Bronchial epithelial cell (primary cell): ENCODE results near the gene GLG1. TPM values are rescaled to one million over a fixed set of nuclear protein-coding genes. Genes with fewer than 3 reads are reported as not detected.
"Not testable (repeated sequence)": the region's sequence is repeated elsewhere in the genome, so short reads cannot be mapped to it uniquely, and the experiment has no call there.

Experiments used
- DNase-seq: peaks from one replicate; pipeline ENCODE4 v3.0.0-alpha.2; 2010; ENCODE audit warnings: low read depth
- FAIRE-seq: peaks from 2 replicates; lab custom pipeline; 2011; peaks lifted over from hg19 to GRCh38; lab: Jason Lieb, UNC
- H3K27me3 ChIP-seq: 2 replicates; pipeline ENCODE4 v1.5.1; 2011; ENCODE audit warnings: low read length; ENCODE audit not compliant: control insufficient read depth, insufficient read depth
- H3K36me3 ChIP-seq: 2 replicates; pipeline ENCODE4 v1.5.1; 2011; ENCODE audit warnings: low read length; ENCODE audit not compliant: control insufficient read depth, insufficient read depth
- H3K4me3 ChIP-seq: 2 replicates; pipeline ENCODE4 v1.5.1; 2011; ENCODE audit warnings: mild to moderate bottlenecking, low read depth, low read length, control low read depth
- CTCF ChIP-seq: IDR thresholded peaks from 2 replicates; pipeline ENCODE4 v1.5.1; 2011; ENCODE audit warnings: mild to moderate bottlenecking, moderate library complexity, low read length, control low read depth, inconsistent platforms; ENCODE audit not compliant: insufficient read depth, severe bottlenecking
- total RNA-seq: library from RNA; depleted of rRNA; stranded (reverse); fragments of >200 nt; gene quantifications from 2 replicates; pipeline ENCODE4 v1.2.1, GENCODE V29; 2014

The GLG1 gene
- total RNA-seq, 1 donor from 2014 or later, result 65.0 TPM

GRCh38 chr16:74430036-74430712, 176.7 kb downstream of the GLG1 start:
- not testable (repeated sequence) for FAIRE-seq, H3K36me3 ChIP-seq, H3K4me3 ChIP-seq, H3K27me3 ChIP-seq
- DNase-seq, result peak; percentile 26
- TF ChIP-seq CTCF, result peak; percentile 67

- not testable (repeated sequence) for FAIRE-seq, H3K4me3 ChIP-seq, H3K36me3 ChIP-seq, H3K27me3 ChIP-seq, DNase-seq
Measured at GRCh38 chr16:74428493-74428892, 178.4 kb downstream of the GLG1 start.

- not testable (repeated sequence) for H3K27me3 ChIP-seq, H3K4me3 ChIP-seq
Measured at GRCh38 chr16:74425751-74426150, 181.2 kb downstream of the GLG1 start.

GRCh38 chr16:74423721-74424120, 183.2 kb downstream of the GLG1 start:
- FAIRE-seq, H3K4me3 ChIP-seq: not testable (repeated sequence)

More at GRCh38 chr16:74425751-74426150, 181.2 kb downstream of the GLG1 start:
- FAIRE-seq, H3K36me3 ChIP-seq, DNase-seq: not testable (repeated sequence)

GRCh38 chr16:74422086-74422485, 184.8 kb downstream of the GLG1 start:
- not testable (repeated sequence) for H3K27me3 ChIP-seq, H3K4me3 ChIP-seq, DNase-seq, FAIRE-seq, H3K36me3 ChIP-seq

More at GRCh38 chr16:74423721-74424120, 183.2 kb downstream of the GLG1 start:
- H3K36me3 ChIP-seq, H3K27me3 ChIP-seq, DNase-seq: not testable (repeated sequence)

- not testable (repeated sequence) for FAIRE-seq, H3K27me3 ChIP-seq, H3K4me3 ChIP-seq, DNase-seq, H3K36me3 ChIP-seq
Measured at GRCh38 chr16:74421482-74421785, 185.5 kb downstream of the GLG1 start.

GRCh38 chr16:74420612-74421481, 186.1 kb downstream of the GLG1 start, which contains the start of gene CLEC18B:
CLEC18B (minus strand) TSS chr16:74421478; CDS start chr16:74421270, 208 bp downstream.
- H3K27me3 ChIP-seq, H3K4me3 ChIP-seq, H3K36me3 ChIP-seq, DNase-seq, FAIRE-seq: not testable (repeated sequence)

GRCh38 chr16:74419811-74420210, 187.1 kb downstream of the GLG1 start:
- H3K27me3 ChIP-seq, FAIRE-seq, DNase-seq, H3K4me3 ChIP-seq, H3K36me3 ChIP-seq: not testable (repeated sequence)

- not testable (repeated sequence) for H3K36me3 ChIP-seq, FAIRE-seq, DNase-seq, H3K27me3 ChIP-seq, H3K4me3 ChIP-seq
Measured at GRCh38 chr16:74417897-74418296, 189.0 kb downstream of the GLG1 start.

GRCh38 chr16:74413920-74414319, 193.0 kb downstream of the GLG1 start:
- not testable (repeated sequence) for H3K4me3 ChIP-seq, FAIRE-seq, H3K27me3 ChIP-seq, DNase-seq, H3K36me3 ChIP-seq

GRCh38 chr16:74413485-74413884, 193.4 kb downstream of the GLG1 start:
- H3K4me3 ChIP-seq, H3K36me3 ChIP-seq, FAIRE-seq, H3K27me3 ChIP-seq, DNase-seq: not testable (repeated sequence)

- not testable (repeated sequence) for FAIRE-seq, H3K4me3 ChIP-seq, DNase-seq, H3K27me3 ChIP-seq, H3K36me3 ChIP-seq
Measured at GRCh38 chr16:74412775-74413390, 194.0 kb downstream of the GLG1 start.
